ENCODE results near the gene CELF4.
A peak's percentile ranks its signal among the peaks of the same experiment; 100 is the strongest.
"Not testable (repeated sequence)": the region's sequence is repeated elsewhere in the genome, so short reads cannot be mapped to it uniquely, and the experiment has no call there.

CELF4 gene

GRCh38 chr18:37491526-37491925 lies 74.1 kb downstream of the CELF4 start:
- no peak for DNase-seq

- no peak for DNase-seq
Measured at GRCh38 chr18:37489998-37490397, 75.6 kb downstream of the CELF4 start.

- DNase-seq: no peak
Measured at GRCh38 chr18:37489011-37489410, 76.6 kb downstream of the CELF4 start.

- peak; percentile 40 for DNase-seq
Measured at GRCh38 chr18:37487400-37487867, 78.2 kb downstream of the CELF4 start.

GRCh38 chr18:37486848-37487247 lies 78.8 kb downstream of the CELF4 start:
- DNase-seq: no peak

GRCh38 chr18:37484983-37485834 lies 80.4 kb downstream of the CELF4 start:
- no peak for DNase-seq

GRCh38 chr18:37483984-37484819 lies 81.4 kb downstream of the CELF4 start:
- DNase-seq: no peak

- DNase-seq: peak; percentile 55
Measured at GRCh38 chr18:37483221-37483971, 82.2 kb downstream of the CELF4 start.

GRCh38 chr18:37482433-37482832 lies 83.2 kb downstream of the CELF4 start:
- no peak for DNase-seq

- DNase-seq: no peak
Measured at GRCh38 chr18:37482002-37482401, 83.6 kb downstream of the CELF4 start.

- DNase-seq: no peak
Measured at GRCh38 chr18:37481491-37481890, 84.1 kb downstream of the CELF4 start.

- DNase-seq: no peak
Measured at GRCh38 chr18:37481072-37481471, 84.5 kb downstream of the CELF4 start.

- DNase-seq: no peak
Measured at GRCh38 chr18:37476611-37477295, 88.8 kb downstream of the CELF4 start.

- no peak for DNase-seq
Measured at GRCh38 chr18:37476182-37476581, 89.4 kb downstream of the CELF4 start.

GRCh38 chr18:37473195-37473840 lies 92.3 kb downstream of the CELF4 start:
- no peak for DNase-seq

GRCh38 chr18:37471637-37472036 lies 94.0 kb downstream of the CELF4 start:
- no peak for DNase-seq

GRCh38 chr18:37470986-37471385 lies 94.6 kb downstream of the CELF4 start:
- DNase-seq: no peak

GRCh38 chr18:37467002-37467662 lies 98.5 kb downstream of the CELF4 start:
- no peak for DNase-seq

GRCh38 chr18:37465958-37466357 lies 99.6 kb downstream of the CELF4 start:
- no peak for DNase-seq

GRCh38 chr18:37464257-37464656 lies 101.3 kb downstream of the CELF4 start:
- DNase-seq: no peak

- not testable (repeated sequence) for DNase-seq
Measured at GRCh38 chr18:37461329-37461728, 104.3 kb downstream of the CELF4 start.

Data from right hindlimb (tissue), 1 donor.